HCT116 (cell line): Measurements from ENCODE around the gene PIGL. TPM values are rescaled to one million over a fixed set of nuclear protein-coding genes. Genes with fewer than 3 reads are reported as not detected.

Experiments used
- ATAC-seq: fragments of 200-7000 bp; cut with Tn5 transposase; 2 replicates; pipeline ENCODE4 v1.9.1; 2020; ENCODE audit warnings: mild to moderate bottlenecking, moderate library complexity
- BruUV-seq: library from RNA; stranded (reverse); fragments of 400-500 nt; replicated peaks from 2 replicates; lab custom pipeline; 2021; lab: Mats Ljungman, UMichigan
- CTCF ChIA-PET: fragments of 300-600 bp; sonication (Branson Sonifier 250); formaldehyde crosslinking; loops from one replicate; lab custom pipeline; 2021; ENCODE audit warnings: antibody characterized with exemption; lab: Charles Lee
- POLR2A ChIA-PET: fragments of 300-600, 350-600 bp; sonication (Branson Sonifier 250); formaldehyde crosslinking; loops from one replicate; lab custom pipeline; 2021; ENCODE audit warnings: antibody characterized with exemption; lab: Charles Lee
- RAD21 ChIA-PET, 2 experiments: fragments of 300-600 bp; sonication (Branson Sonifier 250); formaldehyde crosslinking; loops; one replicate each; lab custom pipeline; 2023; ENCODE audit warnings: low total read pairs in 2 of 2; ENCODE audit not compliant: uncharacterized antibody in 2 of 2, unreplicated experiment in 2 of 2, low non-redundant PET in 1 of 2; lab: Charles Lee
- DNase-seq: peaks from one replicate; pipeline ENCODE4 v3.0.0-alpha.2; 2010; ENCODE audit warnings: low read depth, low spot score
- H2AFZ ChIP-seq: fragments of 200-600 bp; shearing (Covaris generic), sonication (generic); 2 replicates; pipeline ENCODE4 v1.6.1; 2017; ENCODE audit warnings: low read depth, mixed run types, mixed read lengths, antibody characterized with exemption, low read length; ENCODE audit not compliant: poor library complexity, severe bottlenecking
- H3K27ac ChIP-seq: 2 replicates; pipeline ENCODE4 v1.5.1; 2012; ENCODE audit warnings: low read depth, low read length
- H3K27me3 ChIP-seq: fragments of 200-600 bp; sonication (generic); 2 replicates; pipeline ENCODE4 v1.6.1; 2016; ENCODE audit warnings: mixed run types, low read length, mixed read lengths; ENCODE audit not compliant: insufficient read depth
- H3K36me3 ChIP-seq, 2 experiments: fragments of 200-500 bp in 1 of 2; fragments of 200-600 bp in 1 of 2; sonication (Bioruptor generic) in 1 of 2; sonication (generic) in 1 of 2; 2 replicates each; pipeline versions ENCODE4 v1.5.1 to v1.6.1; 2014 to 2016; ENCODE audit warnings: low read length in 2 of 2, inconsistent platforms in 1 of 2, mixed read lengths in 1 of 2, mixed run types in 1 of 2; ENCODE audit not compliant: insufficient read depth in 2 of 2, control insufficient read depth in 1 of 2
- H3K4me1 ChIP-seq, 2 experiments: fragments of 200-600 bp in 1 of 2; sonication (generic) in 1 of 2; 2 replicates each; pipeline versions ENCODE4 v1.5.1 to v1.6.1; 2012 to 2017; ENCODE audit warnings: low read length in 2 of 2, inconsistent platforms in 1 of 2, mild to moderate bottlenecking in 1 of 2, mixed read lengths in 1 of 2, mixed run types in 1 of 2, moderate library complexity in 1 of 2; ENCODE audit not compliant: insufficient read depth in 2 of 2, control insufficient read depth in 1 of 2
- H3K4me2 ChIP-seq: fragments of 200-600 bp; sonication (generic); 2 replicates; pipeline ENCODE4 v1.6.1; 2017; ENCODE audit warnings: mixed run types, low read length, mixed read lengths
- H3K4me3 ChIP-seq, 2 experiments: fragments of 200-600 bp in 1 of 2; sonication (generic) in 1 of 2; replicated peaks in 1 of 2; 2 replicates each; pipeline ENCODE4 v1.5.1; 2011 to 2016; ENCODE audit warnings: low read length in 2 of 2, control low read depth in 1 of 2, low read depth in 1 of 2, mild to moderate bottlenecking in 1 of 2, mixed read lengths in 1 of 2, mixed run types in 1 of 2
- H3K79me2 ChIP-seq: fragments of 200-600 bp; sonication (generic); 2 replicates; pipeline ENCODE4 v1.6.1; 2017; ENCODE audit warnings: mild to moderate bottlenecking, mixed run types, low read length, moderate library complexity, mixed read lengths; ENCODE audit not compliant: insufficient read depth
- H3K9ac ChIP-seq: fragments of 200-600 bp; sonication (generic); 2 replicates; pipeline ENCODE4 v1.6.1; 2016; ENCODE audit warnings: low read length, mixed read lengths
- H3K9me2 ChIP-seq: fragments of 200-600 bp; sonication (generic), shearing (Covaris generic); 2 replicates; pipeline ENCODE4 v1.6.1; 2017; ENCODE audit warnings: mixed run types, mild to moderate bottlenecking, moderate library complexity; ENCODE audit not compliant: insufficient read depth
- H3K9me3 ChIP-seq, 2 experiments: fragments of 200-500 bp in 1 of 2; fragments of 200-600 bp in 1 of 2; sonication (Bioruptor generic) in 1 of 2; sonication (generic) in 1 of 2; 2 replicates each; pipeline ENCODE4 v1.6.1; 2014 to 2017; ENCODE audit warnings: low read length in 2 of 2, mixed read lengths in 2 of 2, inconsistent platforms in 1 of 2, low read depth in 1 of 2, mild to moderate bottlenecking in 1 of 2, mixed run types in 1 of 2, moderate library complexity in 1 of 2; ENCODE audit not compliant: control insufficient read depth in 1 of 2, insufficient read depth in 1 of 2
- H4K20me1 ChIP-seq: fragments of 200-600 bp; sonication (generic), shearing (Covaris generic); 2 replicates; pipeline ENCODE4 v1.6.1; 2017; ENCODE audit warnings: mixed run types, mild to moderate bottlenecking, moderate library complexity; ENCODE audit not compliant: insufficient read depth
- CBX3 ChIP-seq: IDR thresholded peaks from 2 replicates; pipeline ENCODE4 v1.6.1; 2012; ENCODE audit warnings: low read depth
- CEBPB ChIP-seq: IDR thresholded peaks from 2 replicates; pipeline ENCODE4 v1.6.1; 2012; ENCODE audit warnings: low read depth
- FOSL1 ChIP-seq: IDR thresholded peaks from 2 replicates; pipeline ENCODE4 v1.6.1; 2012; ENCODE audit warnings: low read depth
- JUND ChIP-seq: IDR thresholded peaks from 2 replicates; pipeline ENCODE4 v1.6.1; 2012
- SP1 ChIP-seq: IDR thresholded peaks from 2 replicates; pipeline ENCODE4 v1.6.1; 2012; ENCODE audit warnings: low read depth
- SRF ChIP-seq: IDR thresholded peaks from 2 replicates; pipeline ENCODE4 v1.6.1; 2012; ENCODE audit warnings: low read depth
- YY1 ChIP-seq: IDR thresholded peaks from 2 replicates; pipeline ENCODE4 v1.6.1; 2011; ENCODE audit warnings: low read length, low read depth, moderate library complexity, mild to moderate bottlenecking; ENCODE audit not compliant: insufficient replicate concordance; ENCODE audit errors: extremely low read depth
- intact Hi-C: fragments of 100-400 bp; cut with micrococcal nuclease; formaldehyde crosslinking; loops from 2 replicates; pipeline ENCODE4 v1.10.0; 2022
- total RNA-seq: library from RNA; stranded (reverse); gene quantifications from one replicate; pipeline ENCODE4 v1.2.1, GENCODE V29; 2021; ENCODE audit not compliant: unreplicated experiment
- TF ChIP-seq, protein P1 (sequence below): IDR thresholded peaks from 2 replicates; pipeline ENCODE4 v1.6.1; 2012
- TF ChIP-seq, protein P2 (sequence below): IDR thresholded peaks from 2 replicates; pipeline ENCODE4 v1.6.1; 2011; ENCODE audit warnings: mild to moderate bottlenecking, low read length, moderate library complexity; ENCODE audit not compliant: insufficient replicate concordance; ENCODE audit errors: extremely low read depth

Gene PIGL
- total RNA-seq, 1 experiment from 2014 or later = 36.8 TPM

DNA sequence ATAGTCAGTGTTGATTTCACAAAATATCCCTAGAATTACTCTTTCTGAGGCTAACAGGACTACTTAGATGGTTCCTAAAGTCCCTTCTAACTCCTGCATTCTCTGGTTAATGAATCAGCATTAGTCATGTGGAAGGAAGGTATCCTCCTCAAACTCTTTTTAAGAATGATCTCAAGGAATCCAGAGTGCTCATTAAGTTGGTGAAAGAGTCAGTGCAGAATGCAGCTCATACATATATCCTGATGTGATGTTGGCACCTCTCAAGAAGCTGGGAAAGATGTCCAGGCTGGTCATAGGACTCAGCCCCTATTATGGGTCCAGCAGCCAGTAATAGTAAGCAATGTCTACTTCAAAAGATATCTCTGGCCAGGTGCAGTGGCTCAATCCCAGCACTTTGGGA is 65.5 kb downstream of the PIGL start:
- CTCF ChIA-PET = interaction anchor here (1.8 kb wide), 1 partner anchor 81 kb away, joined by 4 read pairs; no protein-coding TSS in a partner anchor
- intact Hi-C loops = no loop called here
- Histone ChIP-seq H3K9me3 (no peaks in the 10 kb centered on the region), H3K9ac (peak overlapping the region; percentile 22; the same call in 1 of the 2 replicates), H3K4me1 (peaks cover 59 to 72% of the 10 kb centered on the region in 2 experiments), H2AFZ (no peak overlapping the region), H4K20me1 (no peaks in the 10 kb centered on the region), H3K4me3 (peak overlapping the region in 1 of 2 experiments; percentile 22; a peak in 2 of 4 replicates), H3K27me3 (no peaks in the 10 kb centered on the region), H3K79me2 (no peaks in the 10 kb centered on the region), H3K4me2 (peak overlapping the region; percentile 49), H3K36me3 (no peaks in the 10 kb centered on the region), H3K9me2 (no peaks in the 10 kb centered on the region), H3K27ac (peak overlapping the region; percentile 31; the same call in 1 of the 2 replicates)
- RAD21 ChIA-PET = interaction anchor here in 1 of 2 experiments (1.1 kb wide), 1 partner anchor 56 kb away, joined by 3 read pairs; no protein-coding TSS in a partner anchor
- BruUV-seq = no TSS peak
- POLR2A ChIA-PET = interaction anchor here (5.2 kb wide), 1 partner anchor 9 kb away, joined by 18 read pairs; no protein-coding TSS in a partner anchor
- DNase-seq = peak; percentile 66
- peak; percentile 43; the same call in 1 of the 2 replicates for TF ChIP-seq SRF
- peak; percentile 63 for TF ChIP-seq SP1
- TF ChIP-seq, protein P1, sequence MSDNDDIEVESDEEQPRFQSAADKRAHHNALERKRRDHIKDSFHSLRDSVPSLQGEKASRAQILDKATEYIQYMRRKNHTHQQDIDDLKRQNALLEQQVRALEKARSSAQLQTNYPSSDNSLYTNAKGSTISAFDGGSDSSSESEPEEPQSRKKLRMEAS = no peak
- TF ChIP-seq CBX3 = peak; percentile 62; the same call in 1 of the 2 replicates
- TF ChIP-seq YY1 = no peak
- peak; percentile 90 for TF ChIP-seq FOSL1
- 0 out of 2 replicates have a peak, but pooled peaks have one; percentile 10 for TF ChIP-seq CEBPB
- peak; percentile 75 for TF ChIP-seq JUND
- TF ChIP-seq, protein P2, sequence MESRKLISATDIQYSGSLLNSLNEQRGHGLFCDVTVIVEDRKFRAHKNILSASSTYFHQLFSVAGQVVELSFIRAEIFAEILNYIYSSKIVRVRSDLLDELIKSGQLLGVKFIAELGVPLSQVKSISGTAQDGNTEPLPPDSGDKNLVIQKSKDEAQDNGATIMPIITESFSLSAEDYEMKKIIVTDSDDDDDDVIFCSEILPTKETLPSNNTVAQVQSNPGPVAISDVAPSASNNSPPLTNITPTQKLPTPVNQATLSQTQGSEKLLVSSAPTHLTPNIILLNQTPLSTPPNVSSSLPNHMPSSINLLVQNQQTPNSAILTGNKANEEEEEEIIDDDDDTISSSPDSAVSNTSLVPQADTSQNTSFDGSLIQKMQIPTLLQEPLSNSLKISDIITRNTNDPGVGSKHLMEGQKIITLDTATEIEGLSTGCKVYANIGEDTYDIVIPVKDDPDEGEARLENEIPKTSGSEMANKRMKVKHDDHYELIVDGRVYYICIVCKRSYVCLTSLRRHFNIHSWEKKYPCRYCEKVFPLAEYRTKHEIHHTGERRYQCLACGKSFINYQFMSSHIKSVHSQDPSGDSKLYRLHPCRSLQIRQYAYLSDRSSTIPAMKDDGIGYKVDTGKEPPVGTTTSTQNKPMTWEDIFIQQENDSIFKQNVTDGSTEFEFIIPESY = no peak
- TF ChIP-seq, all 23 proteins: peak for 6
- ATAC-seq = peak; percentile 13; the same call in 1 of the 2 replicates
